HepG2 (cell line): ENCODE results near the gene HS6ST2. TPM values are rescaled to one million over a fixed set of nuclear protein-coding genes. Genes with fewer than 3 reads are reported as not detected.

Experiments used
- ATAC-seq: fragments of 200-7000 bp; cut with Tn5 transposase; 3 replicates; pipeline ENCODE4 v1.9.1; 2020; ENCODE audit warnings: mild to moderate bottlenecking, moderate library complexity
- BruUV-seq: library from RNA; stranded (reverse); fragments of 400-500 nt; replicated peaks from 2 replicates; lab custom pipeline; 2021; lab: Mats Ljungman, UMichigan
- CTCF ChIA-PET: fragments of 300-600 bp; formaldehyde crosslinking; extraction: SDS; loops from one replicate; lab custom pipeline; 2021; ENCODE audit warnings: low total read pairs, inconsistent platforms, low intra/inter-chr PET ratio; lab: Yijun Ruan, JAX
- POLR2A ChIA-PET: fragments of 350-600 bp; sonication (Branson Sonifier 250); formaldehyde crosslinking; loops from one replicate; lab custom pipeline; 2020; ENCODE audit warnings: antibody characterized with exemption, inconsistent platforms; lab: Yijun Ruan, JAX
- DNase-seq: peaks from one replicate; pipeline ENCODE4 v3.0.0-alpha.2; 2015; ENCODE audit warnings: low spot score
- FAIRE-seq: peaks from 3 replicates; lab custom pipeline; 2011; peaks lifted over from hg19 to GRCh38; lab: Jason Lieb, UNC
- H2AFZ ChIP-seq: one replicate; pipeline ENCODE4 v1.6.1; 2011; ENCODE audit warnings: low read length, inconsistent platforms
- H3K27ac ChIP-seq: fragments of 300-600 bp; 3 replicates; pipeline ENCODE4 v1.8.0; 2011; ENCODE audit warnings: mixed run types, mild to moderate bottlenecking, mixed read lengths, low read length, inconsistent platforms; ENCODE audit not compliant: insufficient read depth; ENCODE audit errors: extremely low read length
- H3K27me3 ChIP-seq, 2 experiments: fragments of 200-600 bp in 1 of 2; 2 replicates in 1 of 2; 3 replicates in 1 of 2; pipeline versions ENCODE4 v1.6.0 to v1.8.0; 2011; ENCODE audit warnings: low read length in 2 of 2, mild to moderate bottlenecking in 2 of 2, moderate library complexity in 2 of 2, inconsistent platforms in 1 of 2; ENCODE audit not compliant: insufficient read depth in 2 of 2, control insufficient read depth in 1 of 2
- H3K36me3 ChIP-seq, 2 experiments: fragments of 200-600 bp in 1 of 2; replicated peaks in 1 of 2; 2 replicates in 1 of 2; 3 replicates in 1 of 2; pipeline versions ENCODE4 v1.5.1 to v1.8.0; 2011; ENCODE audit warnings: low read length in 2 of 2, inconsistent platforms in 1 of 2; ENCODE audit not compliant: insufficient read depth in 2 of 2, control insufficient read depth in 1 of 2
- H3K4me1 ChIP-seq: 2 replicates; pipeline ENCODE4 v1.5.1; 2012; ENCODE audit warnings: low read length, inconsistent platforms; ENCODE audit not compliant: insufficient read depth
- H3K4me2 ChIP-seq: 2 replicates; pipeline ENCODE4 v1.6.0; 2011; ENCODE audit warnings: low read depth, low read length, inconsistent platforms
- H3K4me3 ChIP-seq, 3 experiments: fragments of 200-600 bp in 1 of 3; sonication (generic), shearing (Covaris generic) in 1 of 3; replicated peaks in 1 of 3; 2 replicates each; pipeline ENCODE4 v1.5.1; 2011 to 2016; ENCODE audit warnings: low read length in 3 of 3, inconsistent platforms in 2 of 3, low read depth in 2 of 3, mild to moderate bottlenecking in 2 of 3, control low read depth in 1 of 3, mixed read lengths in 1 of 3; ENCODE audit not compliant: insufficient read depth in 1 of 3
- H3K79me2 ChIP-seq: one replicate; pipeline ENCODE4 v1.6.1; 2011; ENCODE audit warnings: low read length, inconsistent platforms; ENCODE audit not compliant: insufficient read depth
- H3K9ac ChIP-seq: 2 replicates; pipeline ENCODE4 v1.6.0; 2011; ENCODE audit warnings: mild to moderate bottlenecking, low read depth, low read length, inconsistent platforms; ENCODE audit not compliant: insufficient read depth
- H3K9me3 ChIP-seq: 2 replicates; pipeline ENCODE4 v1.5.1; 2012; ENCODE audit warnings: mild to moderate bottlenecking, low read length
- H4K20me1 ChIP-seq: 2 replicates; pipeline ENCODE4 v1.6.0; 2011; ENCODE audit warnings: inconsistent platforms, mild to moderate bottlenecking, low read length, moderate library complexity; ENCODE audit not compliant: insufficient read depth
- ADNP ChIP-seq: sonication (generic); formaldehyde crosslinking; IDR thresholded peaks from 2 replicates; pipeline ENCODE4 v1.4.0; 2020; ENCODE audit warnings: missing genetic modification reagents
- ATF7 ChIP-seq, 2 experiments: fragments of 450-650 bp in 1 of 2; sonication (generic) in 1 of 2; formaldehyde crosslinking in 1 of 2; IDR thresholded peaks; 2 replicates each; pipeline versions ENCODE4 v1.4.0 to v1.6.1; 2016 to 2020; ENCODE audit warnings: antibody characterized with exemption in 1 of 2, mild to moderate bottlenecking in 1 of 2, missing genetic modification reagents in 1 of 2
- GMEB1 ChIP-seq: sonication (generic); formaldehyde crosslinking; IDR thresholded peaks from 2 replicates; pipeline ENCODE4 v1.5.1; 2020; ENCODE audit warnings: missing genetic modification reagents, mild to moderate bottlenecking, borderline replicate concordance
- HOXA9 ChIP-seq: sonication (generic); formaldehyde crosslinking; IDR thresholded peaks from 2 replicates; pipeline ENCODE4 v1.8.1; 2022; ENCODE audit warnings: missing genetic modification reagents, mild to moderate bottlenecking, moderate library complexity, borderline replicate concordance
- ZNF318 ChIP-seq: sonication (generic); formaldehyde crosslinking; IDR thresholded peaks from 2 replicates; pipeline ENCODE4 v1.4.0; 2020; ENCODE audit warnings: mild to moderate bottlenecking, missing genetic modification reagents
- WGBS: methylation state at CpG from one replicate; pipeline ENCODE4 v1.1.6; 2017; ENCODE audit warnings: low lambda C conversion rate; 5-methylcytosine and 5-hydroxymethylcytosine counted together
- in situ Hi-C: cut with HindIII; loops from 2 replicates; pipeline ENCODE4 v1.10.0; 2017; ENCODE audit warnings: low pct_unique_long_range_greater_than_20kb; ENCODE audit not compliant: extremely low pct_ligation_motif_present
- intact Hi-C: fragments of 100-400 bp; cut with micrococcal nuclease; formaldehyde crosslinking; loops from one replicate; pipeline ENCODE4 v1.10.0; 2022; ENCODE audit not compliant: unreplicated experiment
- polyA plus RNA-seq, 8 experiments: library from polyadenylated mRNA; depleted of rRNA in 3 of 8; stranded (reverse) in 7 of 8; unstranded in 1 of 8; fragments of >200 nt; fragmentation: Illumina TruSeq in 4 of 8; extraction: Trizol in 4 of 8; gene quantifications; 2 replicates each; pipeline versions ENCODE4 v1.2.1 to v1.2.3, GENCODE V29; 2011 to 2016; ENCODE audit warnings: low read depth in 4 of 8, missing spikeins in 1 of 8, mixed read lengths in 1 of 8; ENCODE audit not compliant: insufficient read depth in 1 of 8
- total RNA-seq, 5 experiments: library from RNA; depleted of rRNA; stranded (reverse); fragments of >200 nt; fragmentation: Illumina TruSeq; extraction: Trizol; gene quantifications; 2 replicates each; pipeline ENCODE4 v1.2.3, GENCODE V29; 2016; ENCODE audit warnings: low read depth in 1 of 5
- TF ChIP-seq, protein P1 (sequence below): IDR thresholded peaks from 2 replicates; pipeline ENCODE4 v1.4.0; 2020; ENCODE audit warnings: mild to moderate bottlenecking, missing genetic modification reagents

HS6ST2 gene
- total and polyA plus RNA-seq, 2 of the 13 experiments (the other 11 are each of a cell fraction or from before 2014, with no cell fraction given) = 0.05 TPM; not detected in 1

GRCh38 chrX:132737743-132738142, 220.7 kb downstream of the HS6ST2 start:
- no peak for ATAC-seq
- in situ Hi-C loops = loop anchor here (25.0 kb wide), 1 partner anchor 450 kb away; no protein-coding TSS in a partner anchor
- no peaks in the 10 kb centered on the region for H3K36me3 ChIP-seq
- TF ChIP-seq ADNP (CRISPR knock-in tag) = no peak
- TF ChIP-seq HOXA9 (CRISPR knock-in tag) = no peak
- no peak for TF ChIP-seq GMEB1 (CRISPR knock-in tag)
- no peak for TF ChIP-seq ZNF318 (CRISPR knock-in tag)
- no peak for TF ChIP-seq ATF7 (IDR thresholded peaks at IDR 0.05)
- TF ChIP-seq ATF7 (CRISPR knock-in tag; IDR thresholded peaks at IDR 0.05) = no peak
- TF ChIP-seq, protein P1, sequence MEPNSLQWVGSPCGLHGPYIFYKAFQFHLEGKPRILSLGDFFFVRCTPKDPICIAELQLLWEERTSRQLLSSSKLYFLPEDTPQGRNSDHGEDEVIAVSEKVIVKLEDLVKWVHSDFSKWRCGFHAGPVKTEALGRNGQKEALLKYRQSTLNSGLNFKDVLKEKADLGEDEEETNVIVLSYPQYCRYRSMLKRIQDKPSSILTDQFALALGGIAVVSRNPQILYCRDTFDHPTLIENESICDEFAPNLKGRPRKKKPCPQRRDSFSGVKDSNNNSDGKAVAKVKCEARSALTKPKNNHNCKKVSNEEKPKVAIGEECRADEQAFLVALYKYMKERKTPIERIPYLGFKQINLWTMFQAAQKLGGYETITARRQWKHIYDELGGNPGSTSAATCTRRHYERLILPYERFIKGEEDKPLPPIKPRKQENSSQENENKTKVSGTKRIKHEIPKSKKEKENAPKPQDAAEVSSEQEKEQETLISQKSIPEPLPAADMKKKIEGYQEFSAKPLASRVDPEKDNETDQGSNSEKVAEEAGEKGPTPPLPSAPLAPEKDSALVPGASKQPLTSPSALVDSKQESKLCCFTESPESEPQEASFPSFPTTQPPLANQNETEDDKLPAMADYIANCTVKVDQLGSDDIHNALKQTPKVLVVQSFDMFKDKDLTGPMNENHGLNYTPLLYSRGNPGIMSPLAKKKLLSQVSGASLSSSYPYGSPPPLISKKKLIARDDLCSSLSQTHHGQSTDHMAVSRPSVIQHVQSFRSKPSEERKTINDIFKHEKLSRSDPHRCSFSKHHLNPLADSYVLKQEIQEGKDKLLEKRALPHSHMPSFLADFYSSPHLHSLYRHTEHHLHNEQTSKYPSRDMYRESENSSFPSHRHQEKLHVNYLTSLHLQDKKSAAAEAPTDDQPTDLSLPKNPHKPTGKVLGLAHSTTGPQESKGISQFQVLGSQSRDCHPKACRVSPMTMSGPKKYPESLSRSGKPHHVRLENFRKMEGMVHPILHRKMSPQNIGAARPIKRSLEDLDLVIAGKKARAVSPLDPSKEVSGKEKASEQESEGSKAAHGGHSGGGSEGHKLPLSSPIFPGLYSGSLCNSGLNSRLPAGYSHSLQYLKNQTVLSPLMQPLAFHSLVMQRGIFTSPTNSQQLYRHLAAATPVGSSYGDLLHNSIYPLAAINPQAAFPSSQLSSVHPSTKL (CRISPR knock-in tag) = no peak
- TF ChIP-seq, all 625 proteins: peak for 0
- Histone ChIP-seq H3K27ac (no peak overlapping the region), H3K79me2 (no peaks in the 10 kb centered on the region), H3K4me1 (no peaks in the 10 kb centered on the region), H3K4me2 (no peak overlapping the region), H3K9ac (no peak overlapping the region), H3K9me3 (no peaks in the 10 kb centered on the region), H2AFZ (no peak overlapping the region), H3K27me3 (no peaks in the 10 kb centered on the region), H3K4me3 (no peak overlapping the region), H4K20me1 (no peaks in the 10 kb centered on the region)
- CTCF ChIA-PET = no interaction called here
- FAIRE-seq = no peak
- no CpG with 5 or more reads among the region's 5 CpGs for WGBS
- intact Hi-C loops = no loop called here
- no TSS peak for BruUV-seq
- DNase-seq = no peak
- POLR2A ChIA-PET = no interaction called here
